D721Med (cell line): ENCODE data around the gene TEP1.

Experiments used
- DNase-seq: peaks from one replicate; pipeline ENCODE4 v3.0.0; 2011; ENCODE audit warnings: low spot score; ENCODE audit not compliant: insufficient read length
- FAIRE-seq: peaks from 2 replicates; lab custom pipeline; 2011; peaks lifted over from hg19 to GRCh38; lab: Jason Lieb, UNC
- TF ChIP-seq, protein P1 (sequence below): IDR thresholded peaks from 2 replicates; pipeline ENCODE4 v1.5.1; 2012; ENCODE audit warnings: mild to moderate bottlenecking, control low read depth; ENCODE audit not compliant: insufficient read depth; ENCODE audit errors: missing control alignments

Gene TEP1

GRCh38 chr14:20387576-20387975, 25.7 kb downstream of the TEP1 start:
- no peak for FAIRE-seq
- DNase-seq: no peak

DNA sequence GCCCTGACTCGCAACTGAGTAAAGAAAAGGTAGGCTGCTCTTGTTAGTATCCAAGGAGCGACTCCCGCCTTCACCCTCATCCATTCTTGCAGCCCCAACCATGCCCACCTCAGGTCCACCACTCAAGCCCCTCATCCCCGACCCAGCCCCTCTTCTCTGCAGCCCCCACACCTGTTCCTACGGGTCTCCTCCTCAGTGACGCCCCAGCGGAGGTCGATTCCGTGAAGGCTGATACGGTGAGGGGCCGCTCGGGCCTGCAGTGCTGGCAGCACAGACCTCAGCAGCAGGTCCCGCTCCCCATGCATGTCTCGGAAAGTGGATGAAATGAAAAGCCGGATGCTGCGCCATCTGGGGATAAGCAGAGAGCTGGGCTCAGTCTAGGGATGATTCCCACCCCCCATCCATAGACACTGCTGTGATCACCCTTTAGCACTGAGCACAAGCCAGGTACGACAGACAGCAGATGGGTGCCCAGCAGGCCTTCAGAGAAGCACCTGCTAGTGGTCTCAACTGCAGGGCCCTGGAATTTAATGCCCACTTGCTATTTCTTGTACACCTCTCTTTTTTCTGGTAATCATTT, 26.9 kb downstream of the TEP1 start:
- TF ChIP-seq, protein P1, sequence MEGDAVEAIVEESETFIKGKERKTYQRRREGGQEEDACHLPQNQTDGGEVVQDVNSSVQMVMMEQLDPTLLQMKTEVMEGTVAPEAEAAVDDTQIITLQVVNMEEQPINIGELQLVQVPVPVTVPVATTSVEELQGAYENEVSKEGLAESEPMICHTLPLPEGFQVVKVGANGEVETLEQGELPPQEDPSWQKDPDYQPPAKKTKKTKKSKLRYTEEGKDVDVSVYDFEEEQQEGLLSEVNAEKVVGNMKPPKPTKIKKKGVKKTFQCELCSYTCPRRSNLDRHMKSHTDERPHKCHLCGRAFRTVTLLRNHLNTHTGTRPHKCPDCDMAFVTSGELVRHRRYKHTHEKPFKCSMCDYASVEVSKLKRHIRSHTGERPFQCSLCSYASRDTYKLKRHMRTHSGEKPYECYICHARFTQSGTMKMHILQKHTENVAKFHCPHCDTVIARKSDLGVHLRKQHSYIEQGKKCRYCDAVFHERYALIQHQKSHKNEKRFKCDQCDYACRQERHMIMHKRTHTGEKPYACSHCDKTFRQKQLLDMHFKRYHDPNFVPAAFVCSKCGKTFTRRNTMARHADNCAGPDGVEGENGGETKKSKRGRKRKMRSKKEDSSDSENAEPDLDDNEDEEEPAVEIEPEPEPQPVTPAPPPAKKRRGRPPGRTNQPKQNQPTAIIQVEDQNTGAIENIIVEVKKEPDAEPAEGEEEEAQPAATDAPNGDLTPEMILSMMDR: no peak
- DNase-seq (no peak), FAIRE-seq (no peak)

More at GRCh38 chr14:20387576-20387975, 25.7 kb downstream of the TEP1 start:
- TF ChIP-seq, protein P1: no peak

DNA sequence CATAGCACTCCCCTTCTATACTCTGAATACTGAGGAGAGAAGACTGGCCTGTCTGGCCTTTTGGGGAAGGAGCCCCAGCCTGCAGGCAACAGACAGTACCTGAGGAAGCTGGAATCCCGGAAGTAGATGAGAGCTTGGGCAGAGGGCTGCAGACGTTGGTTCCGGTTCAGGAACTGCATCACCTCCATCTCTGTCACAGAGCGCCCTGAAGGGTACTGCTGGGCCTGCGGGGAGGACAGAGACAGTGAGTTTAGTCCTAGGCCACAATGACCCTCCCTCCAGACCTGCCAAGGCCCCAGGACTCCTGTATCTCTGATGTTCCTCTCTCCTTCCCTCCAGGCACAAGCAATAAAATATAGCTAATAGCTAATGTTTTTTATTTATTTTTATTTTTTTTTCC, 28.4 kb downstream of the TEP1 start:
- DNase-seq: no peak
- TF ChIP-seq, protein P1: no peak
- no peak for FAIRE-seq

- TF ChIP-seq, protein P1: no peak
- FAIRE-seq: no peak
- no peak for DNase-seq
Measured at GRCh38 chr14:20384321-20384720, 29.0 kb downstream of the TEP1 start.

DNA sequence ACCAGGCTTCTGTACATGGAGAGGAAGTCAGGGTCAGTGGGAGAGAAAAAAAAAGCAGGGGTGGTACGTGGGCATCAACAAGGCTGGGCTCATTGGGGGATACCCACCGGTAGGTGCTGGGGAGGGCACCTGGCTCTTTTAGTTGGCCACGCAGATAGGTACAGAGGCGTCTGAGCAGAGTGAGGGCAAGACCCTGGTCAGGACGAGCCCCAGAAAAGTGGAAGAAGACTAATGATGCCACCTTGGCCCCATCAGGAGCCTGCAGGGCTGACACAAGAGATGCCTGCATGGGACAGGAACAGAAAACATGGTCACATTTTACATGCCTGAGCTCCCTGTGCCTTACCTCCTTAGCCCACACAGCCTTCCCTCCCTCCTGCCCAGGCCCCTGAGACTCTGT, 29.7 kb downstream of the TEP1 start:
- TF ChIP-seq, protein P1: no peak
- FAIRE-seq: no peak
- no peak for DNase-seq

DNA sequence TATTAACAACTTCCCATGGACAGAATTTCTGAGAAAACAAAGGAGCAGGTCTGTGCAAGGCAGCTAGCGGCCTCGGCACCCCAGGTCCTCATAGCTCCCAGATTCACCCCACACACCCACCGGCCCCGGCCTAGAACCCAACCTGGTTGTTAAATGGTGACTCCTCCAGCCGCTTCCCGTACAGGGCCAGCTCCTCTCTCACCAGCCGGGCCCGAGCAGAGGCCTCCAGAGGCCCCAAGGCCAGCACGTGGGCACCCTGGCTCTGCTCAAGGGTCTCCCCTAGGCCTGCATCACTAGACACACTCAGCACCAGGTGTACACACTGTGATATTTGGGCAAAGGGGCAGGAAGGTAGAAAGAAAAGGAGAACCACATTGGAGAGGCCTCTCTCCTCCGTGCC, 30.3 kb downstream of the TEP1 start:
- DNase-seq: no peak
- TF ChIP-seq, protein P1: no peak
- FAIRE-seq: no peak

DNA sequence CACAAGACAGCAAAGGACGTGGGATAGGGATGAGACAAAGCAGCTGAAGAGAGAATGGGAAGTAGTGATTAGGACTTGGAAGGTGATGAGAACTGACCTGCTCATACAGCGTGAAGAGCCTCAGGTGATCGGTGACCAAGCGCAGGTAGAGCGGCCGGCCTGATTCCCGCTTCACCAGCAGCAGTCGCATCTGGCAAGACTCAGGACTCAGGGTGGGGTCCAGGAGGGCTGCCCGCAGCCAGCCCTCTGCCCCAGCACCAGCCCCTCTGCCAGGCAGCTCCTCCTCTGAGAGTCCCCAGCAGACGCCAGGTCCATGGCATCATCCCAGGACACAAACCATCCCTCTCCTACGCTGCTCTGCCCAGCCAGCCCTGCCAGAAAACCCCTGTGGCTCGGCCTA, 30.8 kb downstream of the TEP1 start:
- FAIRE-seq (no peak), DNase-seq (no peak)
- TF ChIP-seq, protein P1: no peak
